K562 (cell line): ENCODE data around the gene KCNJ15. TPM values are rescaled to one million over a fixed set of nuclear protein-coding genes. Genes with fewer than 3 reads are reported as not detected.

Source experiments
- ATAC-seq: fragments of 200-7000 bp; cut with Tn5 transposase; 3 replicates; pipeline ENCODE4 v1.9.1; 2020; ENCODE audit warnings: moderate library complexity
- BruUV-seq: library from RNA; stranded (reverse); fragments of 400-500 nt; replicated peaks from 2 replicates; lab custom pipeline; 2021; lab: Mats Ljungman, UMichigan
- CTCF ChIA-PET: fragments of 300-600 bp; formaldehyde crosslinking; extraction: SDS; loops from one replicate; lab custom pipeline; 2021; ENCODE audit warnings: low intra/inter-chr PET ratio; lab: Yijun Ruan, JAX
- POLR2A ChIA-PET: fragments of 300-600, 350-650 bp; sonication (Branson Sonifier 250); formaldehyde crosslinking; extraction: SDS; loops from one replicate; lab custom pipeline; 2021; ENCODE audit warnings: antibody characterized with exemption, inconsistent platforms; lab: Yijun Ruan, JAX
- DNase-seq, 4 experiments: peaks; one replicate each; pipeline versions ENCODE4 v3.0.0 to v3.0.0-alpha.2; 2011 to 2018; ENCODE audit warnings: low spot score in 3 of 4, mixed read lengths in 3 of 4; ENCODE audit errors: extremely low read depth in 1 of 4
- FAIRE-seq: peaks from 2 replicates; lab custom pipeline; 2011; peaks lifted over from hg19 to GRCh38; lab: Jason Lieb, UNC
- H2AFZ ChIP-seq: 2 replicates; pipeline ENCODE4 v1.6.0; 2011; ENCODE audit warnings: low read depth, low read length, control low read depth, inconsistent platforms
- H3K27ac ChIP-seq: fragments of 200-600 bp; 3 replicates; pipeline ENCODE4 v1.8.0; 2011; ENCODE audit warnings: low read depth, mild to moderate bottlenecking, control low read depth, inconsistent platforms, low read length, moderate library complexity, mixed read lengths; ENCODE audit errors: extremely low read depth
- H3K27me3 ChIP-seq, 2 experiments: fragments of 300-600 bp in 1 of 2; 2 replicates in 1 of 2; 3 replicates in 1 of 2; pipeline versions ENCODE4 v1.6.0 to v1.8.0; 2011; ENCODE audit warnings: inconsistent platforms in 2 of 2, low read length in 2 of 2, mild to moderate bottlenecking in 1 of 2, mixed read lengths in 1 of 2, moderate library complexity in 1 of 2; ENCODE audit not compliant: control insufficient read depth in 2 of 2, insufficient read depth in 2 of 2
- H3K36me3 ChIP-seq: fragments of 300-600 bp; 3 replicates; pipeline ENCODE4 v1.8.0; 2011; ENCODE audit warnings: mild to moderate bottlenecking, low read length, inconsistent platforms; ENCODE audit not compliant: control insufficient read depth, insufficient read depth
- H3K4me1 ChIP-seq, 2 experiments: fragments of 200-600 bp in 1 of 2; replicated peaks in 1 of 2; 2 replicates in 1 of 2; 3 replicates in 1 of 2; pipeline versions ENCODE4 v1.5.1 to v1.8.0; 2011; ENCODE audit warnings: inconsistent platforms in 2 of 2, low read length in 2 of 2, mild to moderate bottlenecking in 1 of 2, mixed read lengths in 1 of 2, moderate library complexity in 1 of 2; ENCODE audit not compliant: control insufficient read depth in 2 of 2, insufficient read depth in 2 of 2
- H3K4me2 ChIP-seq: 2 replicates; pipeline ENCODE4 v1.6.1; 2011; ENCODE audit warnings: low read length, control low read depth, inconsistent platforms, mixed read lengths; ENCODE audit not compliant: insufficient read depth
- H3K4me3 ChIP-seq: fragments of 200-600 bp; sonication (generic), shearing (Covaris generic); 2 replicates; pipeline ENCODE4 v1.5.1; 2016; ENCODE audit warnings: control low read depth, inconsistent platforms
- H3K79me2 ChIP-seq: fragments of 200-600 bp; 3 replicates; pipeline ENCODE4 v1.8.0; 2011; ENCODE audit warnings: low read length, inconsistent platforms; ENCODE audit not compliant: control insufficient read depth, insufficient read depth
- H3K9ac ChIP-seq, 2 experiments: 2 replicates each; pipeline versions ENCODE4 v1.6.0 to v1.6.1; 2011; ENCODE audit warnings: low read depth in 2 of 2, low read length in 2 of 2, control low read depth in 1 of 2, inconsistent platforms in 1 of 2, mild to moderate bottlenecking in 1 of 2, mixed read lengths in 1 of 2; ENCODE audit not compliant: insufficient read depth in 1 of 2
- H3K9me1 ChIP-seq: one replicate; pipeline ENCODE4 v1.6.0; 2011; ENCODE audit warnings: inconsistent platforms, mild to moderate bottlenecking, low read length, moderate library complexity; ENCODE audit not compliant: control insufficient read depth, insufficient read depth
- H3K9me3 ChIP-seq: replicated peaks from 2 replicates; pipeline ENCODE4 v1.5.1; 2011; ENCODE audit warnings: low read depth, low read length, inconsistent platforms; ENCODE audit not compliant: control insufficient read depth, insufficient read depth
- H4K20me1 ChIP-seq: replicated peaks from 2 replicates; pipeline ENCODE4 v1.6.1; 2011; ENCODE audit warnings: low read length, inconsistent platforms, mixed read lengths; ENCODE audit not compliant: control insufficient read depth, insufficient read depth
- ATF7 ChIP-seq: fragments of 450-650 bp; IDR thresholded peaks from 2 replicates; pipeline ENCODE4 v1.7.1; 2014; ENCODE audit warnings: mild to moderate bottlenecking, moderate library complexity
- FOXP4 ChIP-seq: sonication (generic); formaldehyde crosslinking; IDR thresholded peaks from 2 replicates; pipeline ENCODE4 v1.8.0; 2022; ENCODE audit warnings: mild to moderate bottlenecking, missing genetic modification reagents, borderline replicate concordance
- ZFX ChIP-seq: sonication (generic); formaldehyde crosslinking; IDR thresholded peaks from 2 replicates; pipeline ENCODE4 v1.8.0; 2022; ENCODE audit warnings: mild to moderate bottlenecking, missing genetic modification reagents, moderate library complexity
- ZNF3 ChIP-seq: fragments of 250-450 bp; sonication (Bioruptor Pico); IDR thresholded peaks from 2 replicates; pipeline ENCODE4 v1.5.0; 2021; ENCODE audit warnings: mild to moderate bottlenecking, moderate library complexity
- WGBS: fragments of 100-300 bp; shearing (Covaris generic); methylation state at CpG from one replicate; pipeline ENCODE4 v1.1.6; 2016; ENCODE audit warnings: low coverage, mixed read lengths; ENCODE audit not compliant: insufficient coverage; ENCODE audit errors: missing lambda C conversion rate; 5-methylcytosine and 5-hydroxymethylcytosine counted together
- in situ Hi-C: fragments of 300-500 bp; cut with MboI; formaldehyde crosslinking; loops from 4 replicates; pipeline ENCODE4 v1.15.0; 2018; ENCODE audit warnings: inconsistent platforms, mixed read lengths
- intact Hi-C: fragments of 100-400 bp; cut with micrococcal nuclease; formaldehyde crosslinking; loops from 2 replicates; pipeline ENCODE4 v1.14.2; 2022
- polyA plus RNA-seq, 8 experiments: library from polyadenylated mRNA; depleted of rRNA in 4 of 8; stranded (reverse) in 5 of 8; unstranded in 3 of 8; fragments of >200 nt; fragmentation: Nextera tagmentation in 2 of 8; fragmentation: Illumina TruSeq in 1 of 8; extraction: Ambion mirVana in 2 of 8; extraction: Trizol in 1 of 8; gene quantifications; 2 replicates each; pipeline versions ENCODE4 v1.2.1 to v1.2.3, GENCODE V29; 2011 to 2014; ENCODE audit warnings: inconsistent platforms in 1 of 8, missing spikeins in 1 of 8
- total RNA-seq, 7 experiments: library from RNA; depleted of rRNA in 6 of 7; stranded (reverse); fragments of >200 nt in 6 of 7; fragmentation: Illumina TruSeq in 2 of 7; extraction: Trizol in 2 of 7; gene quantifications; 2 replicates each; pipeline versions ENCODE4 v1.2.1 to v1.2.3, GENCODE V29; 2011 to 2021; ENCODE audit warnings: low replicate concordance in 1 of 7

The KCNJ15 gene
- total and polyA plus RNA-seq, 9 of the 15 experiments (the other 6 are each of a cell fraction or from before 2014, with no cell fraction given), result 0.20 to 3.0 (median 0.72) TPM; not detected in 1

GRCh38 chr21:38264571-38264970 lies 7.8 kb downstream of the KCNJ15 start:
- CTCF ChIA-PET, result no interaction called here
- no peaks in the 10 kb centered on the region for H3K4me1 ChIP-seq
- POLR2A ChIA-PET, result no interaction called here

More at GRCh38 chr21:38264571-38264970, 7.8 kb downstream of the KCNJ15 start:
- DNase-seq (no peak), ATAC-seq (no peak), FAIRE-seq (no peak)
- H3K27ac ChIP-seq, result no peak overlapping the region
- in situ Hi-C loops (no loop called here), intact Hi-C loops (no loop called here)
- no peak overlapping the region for H2AFZ ChIP-seq
- H3K9me3 ChIP-seq, result no peaks in the 10 kb centered on the region
- no peaks in the 10 kb centered on the region for H3K9me1 ChIP-seq
- no peaks in the 10 kb centered on the region for H3K79me2 ChIP-seq
- no peak overlapping the region for H3K9ac ChIP-seq
- BruUV-seq, result no TSS peak
- no peaks in the 10 kb centered on the region for H3K36me3 ChIP-seq
- 1% methylated on average over 3 of the region's 3 CpGs for WGBS
- no peaks in the 10 kb centered on the region for H4K20me1 ChIP-seq
- peaks cover 13 to 31% of the 10 kb centered on the region in 2 experiments for H3K27me3 ChIP-seq
- TF ChIP-seq FOXP4 (no peak), ATF7 (no peak), ZFX (CRISPR knock-in tag) (no peak), ZNF3 (no peak)
- H3K4me2 ChIP-seq, result no peak overlapping the region
- H3K4me3 ChIP-seq, result no peak overlapping the region
